GM11168 (cell line): ENCODE measurements around the gene RADX.
"Not testable (repeated sequence)": the region's sequence is repeated elsewhere in the genome, so short reads cannot be mapped to it uniquely, and the experiment has no call there.

Source experiments
- in situ Hi-C: fragments of 300-500 bp; cut with MboI; formaldehyde crosslinking; loops from one replicate; pipeline ENCODE4 v1.12.0; 2022; ENCODE audit warnings: low sequenced_read_pairs; ENCODE audit not compliant: unreplicated experiment

Gene RADX

GRCh38 chrX:106611679-106612392 is at the start of gene RADX:
TSS of gene RADX (plus strand) at chrX:106611978. CDS start at chrX:106612081, 103 bp downstream.
- in situ Hi-C loops = loop anchor here (25.0 kb wide), 1 partner anchor 125 kb away; no protein-coding TSS in a partner anchor

DNA sequence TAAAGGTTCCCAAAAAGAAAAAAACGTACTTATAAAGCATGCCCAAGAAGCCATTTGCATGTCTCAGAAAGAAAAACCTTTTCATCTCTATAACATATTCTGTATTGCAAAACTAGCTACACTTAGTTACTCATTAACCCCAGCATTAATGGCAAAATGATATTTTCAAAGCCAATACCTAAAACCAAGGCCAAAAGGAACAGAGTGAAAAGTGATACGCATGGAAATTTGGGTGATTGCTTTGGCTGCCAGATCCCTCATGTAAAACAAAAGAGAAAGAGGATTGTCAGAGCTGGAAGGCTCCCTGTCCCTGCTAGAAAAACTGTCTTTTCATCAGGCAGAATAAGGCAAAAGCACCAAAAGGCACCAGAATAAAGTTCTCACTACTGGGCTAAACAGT is 46.8 kb upstream of the RADX start:
- in situ Hi-C loops = no loop called here

DNA sequence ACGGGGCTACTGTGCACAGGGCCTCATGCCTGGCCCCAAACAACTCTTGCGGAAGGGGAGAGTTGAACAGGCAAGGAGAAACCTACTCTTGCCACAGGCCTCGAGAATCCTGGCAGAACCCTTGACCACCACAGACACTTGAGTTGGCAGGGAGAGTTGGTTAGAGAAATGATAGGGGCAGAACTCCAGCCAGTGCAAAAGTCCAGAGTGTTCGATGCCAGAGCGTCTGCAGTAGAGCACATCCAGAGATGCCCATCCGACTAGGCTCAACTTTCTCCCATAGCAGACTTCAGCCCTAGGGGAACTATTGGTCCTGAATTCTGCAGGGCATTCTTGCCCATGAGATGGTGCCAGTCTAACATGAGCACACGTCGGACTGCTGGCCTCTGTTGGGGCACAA is 45.4 kb upstream of the RADX start:
- in situ Hi-C loops = no loop called here

DNA sequence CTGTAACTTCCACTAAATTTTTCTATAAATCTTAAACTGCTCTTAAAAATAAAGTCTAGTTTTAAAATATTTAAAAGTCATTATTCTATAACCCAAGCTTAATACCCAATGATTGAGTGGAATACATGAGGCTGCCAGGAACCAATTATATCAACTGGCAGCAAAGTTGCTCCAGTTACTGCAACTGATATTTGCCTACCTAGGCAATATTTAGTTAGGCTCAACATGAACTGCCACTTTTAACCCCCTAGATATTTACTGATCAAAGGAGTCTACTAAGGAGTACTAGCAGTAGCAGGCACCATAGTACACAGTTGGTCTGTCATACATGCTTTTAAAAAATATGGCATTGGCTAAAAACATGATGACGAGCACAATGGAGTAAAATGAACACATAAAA is 29.9 kb upstream of the RADX start:
- in situ Hi-C loops = no loop called here

GRCh38 chrX:106585478-106585877 is 26.3 kb upstream of the RADX start:
- in situ Hi-C loops = no loop called here

DNA sequence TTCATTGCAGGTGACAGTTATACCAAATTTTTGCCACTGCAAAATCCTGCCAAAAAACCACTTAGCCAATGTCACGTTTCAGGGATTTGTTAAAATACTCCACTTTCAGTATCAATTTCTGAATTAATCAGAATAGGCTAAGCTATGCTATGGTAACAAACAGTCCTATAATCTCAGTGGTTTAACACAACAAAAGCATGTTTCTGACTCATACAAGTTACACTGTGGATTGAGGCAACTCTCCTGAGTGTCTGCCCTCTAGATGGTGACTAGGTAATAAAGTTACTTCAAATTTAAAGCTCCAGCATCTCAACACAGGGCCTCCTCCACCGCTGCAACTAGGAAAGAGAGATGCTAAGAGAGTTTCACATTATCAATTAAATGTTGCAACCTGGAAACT is 23.0 kb upstream of the RADX start:
- in situ Hi-C loops = no loop called here

GRCh38 chrX:106599411-106599810 is 12.4 kb upstream of the RADX start:
- in situ Hi-C loops = no loop called here

DNA sequence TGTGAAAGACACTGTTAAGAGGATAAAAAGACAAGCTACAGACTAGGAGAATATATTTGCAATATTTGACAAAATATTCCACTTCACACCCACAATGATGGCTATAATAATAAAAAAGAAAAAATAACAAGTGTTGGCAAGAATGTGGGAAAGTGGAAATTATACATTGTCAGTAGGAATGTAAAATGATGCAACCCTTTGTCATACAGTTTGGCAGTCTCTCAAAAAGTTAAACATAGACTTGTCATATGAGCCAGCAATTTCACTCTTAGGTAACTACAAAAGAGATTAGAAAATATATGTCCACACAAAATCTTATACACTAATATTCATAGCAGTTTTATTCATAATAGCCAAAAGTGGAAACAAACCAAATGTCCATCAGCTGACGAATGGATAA is 5.2 kb upstream of the RADX start:
- in situ Hi-C loops = loop anchor here (25.0 kb wide), 1 partner anchor 119 kb away; no protein-coding TSS in a partner anchor

GRCh38 chrX:106608016-106608415 is 3.8 kb upstream of the RADX start:
- in situ Hi-C loops = loop anchor here (25.0 kb wide), 1 partner anchor 121 kb away; no protein-coding TSS in a partner anchor

- in situ Hi-C loops = loop anchor here (25.0 kb wide), 1 partner anchor 124 kb away; no protein-coding TSS in a partner anchor
Observed at GRCh38 chrX:106611317-106611678, 480 bp upstream of the RADX start.

DNA sequence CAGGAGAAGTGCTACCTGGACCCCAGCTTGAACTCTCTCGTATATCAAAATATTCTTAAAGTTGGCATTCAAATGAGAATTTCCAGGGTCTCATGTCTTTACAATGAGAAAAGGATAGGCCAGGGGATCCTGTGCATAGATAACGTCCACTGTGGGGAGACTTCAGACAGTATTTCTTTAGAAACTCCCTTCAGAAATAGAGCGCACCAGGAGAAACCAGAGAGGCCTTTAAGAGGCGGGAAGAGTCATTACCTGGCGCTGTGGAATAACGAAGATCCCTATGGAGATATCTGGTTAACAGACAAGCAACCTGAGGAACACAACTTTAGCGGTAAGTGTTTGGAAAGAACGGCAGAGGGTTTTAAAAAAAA is 600 bp downstream of the RADX start:
- in situ Hi-C loops = loop anchor here (25.0 kb wide), 1 partner anchor 125 kb away; no protein-coding TSS in a partner anchor

DNA sequence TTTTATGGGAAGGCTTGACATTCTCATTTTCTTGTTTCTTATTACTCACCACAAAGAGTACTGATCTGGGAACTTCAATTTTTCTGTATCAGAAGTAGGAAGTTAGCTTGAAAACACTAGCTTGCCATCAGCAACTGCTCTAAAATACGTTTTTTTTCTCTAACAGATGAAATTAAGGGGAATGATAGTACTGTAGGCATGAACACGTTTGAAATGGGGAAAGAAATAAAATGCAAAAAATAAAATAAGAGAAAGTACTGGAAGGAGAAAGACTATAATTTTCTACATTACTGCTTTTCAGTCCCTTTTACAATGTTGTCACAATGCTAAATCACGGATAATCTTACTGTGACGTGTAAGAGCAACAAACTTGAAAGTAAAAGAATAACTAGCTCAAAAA is 1.5 kb downstream of the RADX start:
- in situ Hi-C loops = loop anchor here (25.0 kb wide), 1 partner anchor 126 kb away; no protein-coding TSS in a partner anchor

- in situ Hi-C loops = loop anchor here (25.0 kb wide), 1 partner anchor 128 kb away; no protein-coding TSS in a partner anchor
Observed at GRCh38 chrX:106615041-106615440, 3.3 kb downstream of the RADX start.

DNA sequence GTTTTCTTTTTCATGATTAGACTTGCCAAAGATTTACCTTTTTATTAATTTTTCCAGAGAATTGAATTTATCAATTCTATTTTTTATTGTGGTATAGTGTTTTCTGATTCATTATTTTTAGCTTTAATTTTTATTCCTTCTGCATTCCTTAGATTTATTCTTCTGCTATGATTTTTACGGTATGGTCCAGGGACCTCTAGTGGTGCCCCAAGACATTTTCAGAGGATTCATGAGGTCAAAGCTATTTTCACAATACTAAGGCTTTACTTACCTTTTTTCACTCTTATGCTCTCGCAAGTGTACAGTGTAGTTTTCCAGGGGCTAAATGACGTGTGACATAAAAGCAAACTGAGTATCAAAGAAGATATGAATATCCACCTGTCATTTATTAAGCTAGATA is 8.0 kb downstream of the RADX start:
- in situ Hi-C loops = loop anchor here (25.0 kb wide), 1 partner anchor 132 kb away; no protein-coding TSS in a partner anchor

DNA sequence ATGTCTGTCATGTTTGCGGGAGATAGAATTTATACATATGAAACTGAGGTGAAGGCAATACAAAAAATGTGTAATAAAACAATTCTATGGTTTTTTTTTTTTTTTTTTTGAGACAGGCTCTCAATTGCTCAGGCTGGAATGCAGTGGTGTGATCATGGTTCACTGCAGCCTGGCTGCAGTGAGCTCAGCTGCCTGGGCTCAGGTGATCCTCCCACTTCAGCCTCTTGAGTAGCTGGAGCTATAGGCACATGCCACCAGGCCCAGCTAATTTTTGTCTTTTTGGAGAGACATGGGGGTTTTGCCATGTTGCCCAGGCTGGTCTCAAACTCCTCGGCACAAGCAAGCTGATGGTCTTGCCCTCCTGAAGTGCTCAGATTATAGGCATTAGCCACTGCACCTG is 10.1 kb downstream of the RADX start:
- in situ Hi-C loops = loop anchor here (25.0 kb wide), 1 partner anchor 135 kb away; no protein-coding TSS in a partner anchor

- in situ Hi-C loops = no loop called here
Observed at GRCh38 chrX:106626789-106627188, 15.0 kb downstream of the RADX start.

GRCh38 chrX:106631615-106632014 is 19.8 kb downstream of the RADX start:
- in situ Hi-C loops = no loop called here

- in situ Hi-C loops = no loop called here
Observed at GRCh38 chrX:106649523-106650428, 38.0 kb downstream of the RADX start.

- in situ Hi-C loops = not testable (repeated sequence)
Observed at GRCh38 chrX:106653625-106654024, 41.8 kb downstream of the RADX start.

DNA sequence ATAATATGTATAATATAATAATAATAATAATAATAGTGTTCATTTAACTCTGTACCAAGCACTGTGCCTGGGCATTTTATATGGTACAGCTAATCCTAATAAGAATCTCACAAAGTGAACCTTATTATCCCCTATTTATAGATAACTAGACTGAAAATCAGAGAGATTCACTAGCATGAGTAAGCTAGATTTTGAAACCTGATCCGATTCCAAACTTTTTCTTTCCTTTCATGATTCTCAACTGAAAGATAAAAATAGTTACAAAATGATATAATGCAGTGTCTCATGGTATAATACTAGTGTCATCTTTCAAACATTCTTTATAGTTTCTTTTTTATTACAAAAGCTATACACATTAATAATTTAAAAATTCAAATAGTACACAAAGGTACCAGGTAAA is 58.9 kb downstream of the RADX start:
- in situ Hi-C loops = no loop called here

DNA sequence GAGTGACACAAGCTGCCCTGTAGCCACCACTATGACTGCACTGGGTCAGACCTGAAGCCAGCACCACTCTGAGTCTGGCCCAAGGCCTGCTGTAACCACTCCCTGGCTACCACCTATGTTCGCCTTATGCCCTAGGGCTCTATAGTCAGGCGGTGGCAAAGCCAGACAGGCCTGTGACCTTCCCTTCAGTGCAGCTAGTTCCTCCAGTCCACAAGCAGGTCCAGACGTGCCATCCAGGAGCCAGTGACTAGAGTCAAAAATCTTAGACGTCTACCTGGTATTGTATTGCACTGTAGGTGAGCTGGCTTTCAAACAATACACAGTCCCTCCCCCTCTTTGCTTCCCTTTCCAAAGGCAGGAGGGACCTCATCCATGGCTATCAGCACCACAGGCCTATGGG is 60.7 kb downstream of the RADX start:
- in situ Hi-C loops = no loop called here
